SW 1271 (cell line): ENCODE results near the gene ARF1.

Experiments used
- DNase-seq, 2 experiments: peaks; one replicate each; lab custom pipeline; 2025; lab: John Stamatoyannopoulos, UW

Gene ARF1

GRCh38 chr1:228088586-228089498, 6.3 kb downstream of the ARF1 start:
- DNase-seq, result no peak

- DNase-seq, result no peak
Observed at GRCh38 chr1:228089519-228090380, 7.2 kb downstream of the ARF1 start.

- DNase-seq, result no peak
Observed at GRCh38 chr1:228090613-228091081, 8.1 kb downstream of the ARF1 start.

GRCh38 chr1:228091084-228091483, 8.6 kb downstream of the ARF1 start:
- DNase-seq, result no peak

- DNase-seq, result no peak
Observed at GRCh38 chr1:228092342-228093049, 10.0 kb downstream of the ARF1 start.

GRCh38 chr1:228093050-228093906, 10.8 kb downstream of the ARF1 start:
- DNase-seq, result no peak

GRCh38 chr1:228094432-228095016, 12.0 kb downstream of the ARF1 start:
- DNase-seq, result no peak

- no peak for DNase-seq
Observed at GRCh38 chr1:228095161-228095560, 12.7 kb downstream of the ARF1 start.

GRCh38 chr1:228095938-228096337, 13.4 kb downstream of the ARF1 start:
- DNase-seq, result no peak

- DNase-seq, result no peak
Observed at GRCh38 chr1:228096416-228097332, 14.2 kb downstream of the ARF1 start.

GRCh38 chr1:228097333-228098081, 15.0 kb downstream of the ARF1 start:
- DNase-seq, result no peak

- DNase-seq, result no peak
Observed at GRCh38 chr1:228098323-228098931, 15.9 kb downstream of the ARF1 start.

GRCh38 chr1:228099331-228099732, 16.8 kb downstream of the ARF1 start:
- DNase-seq, result no peak

GRCh38 chr1:228100822-228101613, 18.5 kb downstream of the ARF1 start:
- DNase-seq, result no peak

GRCh38 chr1:228101614-228101993, 19.1 kb downstream of the ARF1 start:
- DNase-seq, result no peak

- DNase-seq, result peak in 1 of 2 experiments; percentile 5
Observed at GRCh38 chr1:228101994-228102790, 19.7 kb downstream of the ARF1 start.
